Left ventricle myocardium inferior (tissue), 1 donor: ENCODE measurements around the gene LHX2. TPM values are rescaled to one million over a fixed set of nuclear protein-coding genes. Genes with fewer than 3 reads are reported as not detected.
"Not testable (repeated sequence)": the region's sequence is repeated elsewhere in the genome, so short reads cannot be mapped to it uniquely, and the experiment has no call there.

ENCODE experiments used
- DNase-seq: peaks from one replicate; pipeline ENCODE4 v3.0.0-alpha.2; 2020
- H3K27ac ChIP-seq: fragments of 200-600 bp; replicated peaks from 2 replicates; pipeline ENCODE4 v1.8.0; 2021
- H3K27me3 ChIP-seq: fragments of 200-600 bp; 2 replicates; pipeline ENCODE4 v1.8.0; 2021; ENCODE audit warnings: low read depth
- H3K36me3 ChIP-seq: fragments of 200-600 bp; 2 replicates; pipeline ENCODE4 v1.8.0; 2021
- H3K4me1 ChIP-seq: fragments of 200-600 bp; 2 replicates; pipeline ENCODE4 v1.8.0; 2021
- H3K4me3 ChIP-seq: fragments of 200-600 bp; 2 replicates; pipeline ENCODE4 v1.8.0; 2021; ENCODE audit warnings: mild to moderate bottlenecking, moderate library complexity
- H3K9me3 ChIP-seq: fragments of 200-600 bp; replicated peaks from 2 replicates; pipeline ENCODE4 v1.8.0; 2021
- intact Hi-C: fragments of 100-400 bp; cut with micrococcal nuclease; formaldehyde crosslinking; loops from one replicate; pipeline ENCODE4 v1.11.0; 2022
- total RNA-seq: library from RNA; stranded (reverse); fragmentation: NEBNext Ultra II Directional; extraction: Animal tissue kit (Norgen Biotek cat#: 25700); gene quantifications from one replicate; pipeline ENCODE4 v1.2.1, GENCODE V29; 2021
- TF ChIP-seq, protein P1 (sequence below): fragments of 200-600 bp; IDR thresholded peaks from 2 replicates; pipeline ENCODE4 v1.8.0; 2021; ENCODE audit warnings: antibody characterized with exemption, mild to moderate bottlenecking, borderline replicate concordance
- donor health status: DM: no; HTN: yes; CAD: no; lungs with severe emphysema.

LHX2 gene
- total RNA-seq, 1 donor from 2014 or later: not detected

DNA sequence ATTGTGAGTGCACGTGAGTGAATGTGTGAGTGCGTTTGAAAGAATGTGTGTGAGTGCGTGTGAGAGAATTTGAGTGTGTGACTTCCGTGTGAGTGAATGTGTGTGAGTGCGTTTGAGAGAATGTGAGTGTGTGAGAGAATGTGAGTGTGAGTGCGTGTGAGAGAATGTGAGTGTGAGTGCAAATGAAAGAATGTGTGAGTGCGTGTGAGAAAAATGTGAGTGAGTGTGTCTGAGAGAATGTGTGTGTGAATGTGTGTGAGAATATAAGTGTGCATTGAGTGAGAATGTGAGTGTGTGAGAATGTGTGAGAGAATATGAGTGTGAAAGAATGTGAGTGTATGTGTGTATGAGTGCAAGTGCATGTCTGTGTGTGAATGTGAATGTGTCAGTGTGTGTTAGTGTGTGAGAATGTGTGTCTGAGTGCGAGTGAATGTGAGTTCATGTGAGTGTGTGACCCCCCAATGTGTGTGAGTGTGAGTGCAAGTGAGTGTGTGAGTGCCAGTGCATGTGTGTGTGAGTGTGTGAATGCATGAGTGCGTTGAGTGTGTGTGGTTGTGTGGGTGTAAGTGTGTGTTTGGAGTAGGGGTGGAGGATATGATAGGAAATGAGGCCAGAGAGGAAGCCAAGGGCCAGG is 37.9 kb upstream of the LHX2 start:
- DNase-seq: no peak
- intact Hi-C loops: no loop called here

DNA sequence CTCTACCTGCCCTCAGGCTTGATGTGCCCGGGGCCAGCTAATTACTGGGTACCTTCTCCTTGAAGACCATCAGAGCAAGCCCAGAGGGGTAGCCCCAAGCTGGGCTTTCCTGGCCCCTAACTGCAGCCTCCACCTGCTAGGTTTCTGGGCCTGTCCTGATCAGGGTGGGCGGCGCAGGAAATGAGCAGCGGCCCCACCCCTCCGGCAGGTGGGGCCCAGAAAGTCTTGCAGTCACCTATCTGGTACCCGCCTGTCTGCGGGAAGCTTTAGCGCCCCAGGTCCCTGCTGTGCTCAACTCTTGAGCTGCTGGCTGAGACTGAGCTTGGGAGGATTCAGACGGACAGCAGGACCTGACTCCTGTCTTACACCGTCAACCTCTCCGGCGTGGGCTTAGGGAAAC is 37.1 kb upstream of the LHX2 start:
- Histone ChIP-seq H3K27me3 (peaks cover 46% of the 10 kb centered on the region), H3K36me3 (no peaks in the 10 kb centered on the region), H3K27ac (no peak overlapping the region), H3K4me3 (no peak overlapping the region), H3K4me1 (no peaks in the 10 kb centered on the region), H3K9me3 (no peaks in the 10 kb centered on the region)
- no peak for DNase-seq
- intact Hi-C loops: no loop called here
- TF ChIP-seq, protein P1, sequence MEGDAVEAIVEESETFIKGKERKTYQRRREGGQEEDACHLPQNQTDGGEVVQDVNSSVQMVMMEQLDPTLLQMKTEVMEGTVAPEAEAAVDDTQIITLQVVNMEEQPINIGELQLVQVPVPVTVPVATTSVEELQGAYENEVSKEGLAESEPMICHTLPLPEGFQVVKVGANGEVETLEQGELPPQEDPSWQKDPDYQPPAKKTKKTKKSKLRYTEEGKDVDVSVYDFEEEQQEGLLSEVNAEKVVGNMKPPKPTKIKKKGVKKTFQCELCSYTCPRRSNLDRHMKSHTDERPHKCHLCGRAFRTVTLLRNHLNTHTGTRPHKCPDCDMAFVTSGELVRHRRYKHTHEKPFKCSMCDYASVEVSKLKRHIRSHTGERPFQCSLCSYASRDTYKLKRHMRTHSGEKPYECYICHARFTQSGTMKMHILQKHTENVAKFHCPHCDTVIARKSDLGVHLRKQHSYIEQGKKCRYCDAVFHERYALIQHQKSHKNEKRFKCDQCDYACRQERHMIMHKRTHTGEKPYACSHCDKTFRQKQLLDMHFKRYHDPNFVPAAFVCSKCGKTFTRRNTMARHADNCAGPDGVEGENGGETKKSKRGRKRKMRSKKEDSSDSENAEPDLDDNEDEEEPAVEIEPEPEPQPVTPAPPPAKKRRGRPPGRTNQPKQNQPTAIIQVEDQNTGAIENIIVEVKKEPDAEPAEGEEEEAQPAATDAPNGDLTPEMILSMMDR: no peak

More for the DNA sequence above, 37.9 kb upstream of the LHX2 start:
- TF ChIP-seq, protein P1: no peak
- no peak overlapping the region for H3K27ac ChIP-seq
- no peaks in the 10 kb centered on the region for H3K4me1 ChIP-seq
- no peak overlapping the region for H3K4me3 ChIP-seq
- no peaks in the 10 kb centered on the region for H3K36me3 ChIP-seq
- no peaks in the 10 kb centered on the region for H3K9me3 ChIP-seq
- peaks cover 48% of the 10 kb centered on the region for H3K27me3 ChIP-seq

DNA sequence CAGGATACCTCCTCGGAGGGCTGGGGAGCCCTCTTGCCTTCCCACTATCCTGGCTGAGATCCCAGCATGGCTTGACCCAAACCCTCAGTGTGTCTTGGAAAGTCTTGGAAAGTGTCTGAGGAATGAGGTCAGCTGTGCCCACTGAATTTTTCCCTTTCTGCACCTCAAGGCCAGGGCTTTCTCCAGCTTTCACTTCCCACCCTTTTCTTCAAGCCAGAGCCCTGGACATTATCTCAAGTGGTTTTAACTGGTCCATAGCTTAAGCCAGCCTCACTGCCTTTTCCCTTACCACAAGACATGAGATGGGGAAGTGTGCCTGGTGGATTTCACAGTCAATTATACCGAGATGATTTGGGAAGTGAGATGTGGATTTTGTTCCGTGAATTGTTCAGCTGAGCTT is 35.7 kb upstream of the LHX2 start:
- TF ChIP-seq, protein P1: no peak
- intact Hi-C loops: no loop called here
- no peaks in the 10 kb centered on the region for H3K36me3 ChIP-seq

GRCh38 chr9:123976579-123976978 is 35.0 kb upstream of the LHX2 start:
- DNase-seq, intact Hi-C loops: not testable (repeated sequence)

More for the DNA sequence above, 35.7 kb upstream of the LHX2 start:
- Histone ChIP-seq H3K27ac (no peak overlapping the region), H3K27me3 (peaks cover 49% of the 10 kb centered on the region), H3K9me3 (no peaks in the 10 kb centered on the region), H3K4me3 (no peak overlapping the region), H3K4me1 (no peaks in the 10 kb centered on the region)
- no peak for DNase-seq

DNA sequence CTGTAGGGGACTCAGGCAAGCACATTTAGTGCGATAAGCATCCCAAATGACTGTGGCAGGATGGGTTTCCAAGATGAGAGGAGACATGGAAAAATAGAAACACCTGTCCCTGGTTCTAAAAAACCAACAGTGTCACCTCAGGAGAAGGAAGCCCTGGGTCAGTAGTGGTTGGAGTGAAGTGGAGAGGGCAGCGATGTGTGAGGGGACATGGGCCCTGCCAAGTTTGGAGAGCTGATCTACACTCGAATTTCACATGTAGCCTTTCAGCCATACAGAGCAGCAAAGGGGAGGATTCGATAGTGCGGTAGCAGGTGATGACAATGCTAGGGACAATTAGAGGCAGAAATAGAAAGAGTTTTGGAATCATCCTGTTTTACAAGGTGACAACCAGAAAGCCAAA is 32.6 kb upstream of the LHX2 start:
- TF ChIP-seq, protein P1: no peak
- Histone ChIP-seq H3K36me3 (no peaks in the 10 kb centered on the region), H3K27me3 (peaks cover 57% of the 10 kb centered on the region), H3K9me3 (no peaks in the 10 kb centered on the region), H3K27ac (no peak overlapping the region), H3K4me3 (no peak overlapping the region), H3K4me1 (no peaks in the 10 kb centered on the region)
- no peak for DNase-seq
- intact Hi-C loops: no loop called here

More at GRCh38 chr9:123976579-123976978, 35.0 kb upstream of the LHX2 start:
- not testable (repeated sequence) for H3K9me3 ChIP-seq, H3K4me3 ChIP-seq, H3K36me3 ChIP-seq, H3K4me1 ChIP-seq, H3K27ac ChIP-seq
- H3K27me3 ChIP-seq: peaks cover 49% of the 10 kb centered on the region

- no peak overlapping the region for H3K27ac ChIP-seq
- peaks cover 48% of the 10 kb centered on the region for H3K27me3 ChIP-seq
- intact Hi-C loops: no loop called here
- TF ChIP-seq, protein P1: no peak
- no peaks in the 10 kb centered on the region for H3K36me3 ChIP-seq
- H3K4me3 ChIP-seq: no peak overlapping the region
- H3K9me3 ChIP-seq: no peaks in the 10 kb centered on the region
- H3K4me1 ChIP-seq: no peaks in the 10 kb centered on the region
- DNase-seq: no peak
These were observed 29.0 kb upstream of the LHX2 start for GRCh38 chr9:123982535-123982934.
